Uterus (tissue), 2 donors: ENCODE measurements around the gene KMT2A.

Experiments used
- POLR2A ChIP-seq, 2 donors: fragments of 450-650 bp; IDR thresholded peaks; one replicate each; pipeline ENCODE4 v1.6.1; 2016; ENCODE audit warnings: antibody characterized with exemption in 2 of 2, mild to moderate bottlenecking in 1 of 2, moderate library complexity in 1 of 2
- TF ChIP-seq, protein P1 (sequence below), 4 experiments: fragments of 200-600 bp in 2 of 4; fragments of 450-650 bp in 2 of 4; sonication (generic) in 2 of 4; IDR thresholded peaks; one replicate each; pipeline ENCODE4 v1.5.1; 2016 to 2019; ENCODE audit warnings: antibody characterized with exemption in 4 of 4, mild to moderate bottlenecking in 2 of 4, moderate library complexity in 1 of 4

DNA sequence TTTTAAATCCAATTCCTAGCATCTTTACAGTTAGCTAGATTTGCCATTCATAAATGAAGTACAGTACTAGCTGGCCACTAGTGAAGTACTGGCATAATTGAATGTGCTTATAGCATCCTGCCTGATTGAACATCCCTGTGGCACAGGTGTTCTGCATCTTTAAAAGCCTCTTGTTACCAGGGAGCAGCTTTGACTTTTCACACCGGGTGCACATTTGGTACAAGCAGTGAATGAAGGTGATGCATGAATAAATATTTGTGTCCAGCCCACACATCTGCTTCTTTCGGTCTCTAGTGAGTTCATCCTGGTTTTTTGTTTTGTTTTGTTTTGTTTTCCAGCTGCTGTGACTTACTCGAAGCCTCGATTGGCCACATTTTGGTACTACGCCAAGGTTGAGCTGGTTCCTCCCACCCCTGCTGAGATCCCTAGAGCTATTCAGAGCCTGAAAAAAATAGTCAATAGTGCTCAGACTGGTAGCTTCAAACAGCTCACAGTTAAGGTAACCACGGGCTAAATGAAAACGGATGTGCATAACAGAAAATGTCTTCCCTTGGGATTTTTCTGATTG lies 29.6 kb upstream of the KMT2A start:
- TF ChIP-seq, protein P1, sequence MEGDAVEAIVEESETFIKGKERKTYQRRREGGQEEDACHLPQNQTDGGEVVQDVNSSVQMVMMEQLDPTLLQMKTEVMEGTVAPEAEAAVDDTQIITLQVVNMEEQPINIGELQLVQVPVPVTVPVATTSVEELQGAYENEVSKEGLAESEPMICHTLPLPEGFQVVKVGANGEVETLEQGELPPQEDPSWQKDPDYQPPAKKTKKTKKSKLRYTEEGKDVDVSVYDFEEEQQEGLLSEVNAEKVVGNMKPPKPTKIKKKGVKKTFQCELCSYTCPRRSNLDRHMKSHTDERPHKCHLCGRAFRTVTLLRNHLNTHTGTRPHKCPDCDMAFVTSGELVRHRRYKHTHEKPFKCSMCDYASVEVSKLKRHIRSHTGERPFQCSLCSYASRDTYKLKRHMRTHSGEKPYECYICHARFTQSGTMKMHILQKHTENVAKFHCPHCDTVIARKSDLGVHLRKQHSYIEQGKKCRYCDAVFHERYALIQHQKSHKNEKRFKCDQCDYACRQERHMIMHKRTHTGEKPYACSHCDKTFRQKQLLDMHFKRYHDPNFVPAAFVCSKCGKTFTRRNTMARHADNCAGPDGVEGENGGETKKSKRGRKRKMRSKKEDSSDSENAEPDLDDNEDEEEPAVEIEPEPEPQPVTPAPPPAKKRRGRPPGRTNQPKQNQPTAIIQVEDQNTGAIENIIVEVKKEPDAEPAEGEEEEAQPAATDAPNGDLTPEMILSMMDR (IDR thresholded peaks at IDR 0.05): no peak
- TF ChIP-seq POLR2A (IDR thresholded peaks at IDR 0.05): no peak
